Kidney capillary endothelial cell (primary cell): ENCODE data around the gene ADAM12.

Experiments used
- DNase-seq: peaks from one replicate; pipeline ENCODE4 v3.0.0-alpha.2; 2018; ENCODE audit warnings: low spot score

Gene ADAM12

DNA sequence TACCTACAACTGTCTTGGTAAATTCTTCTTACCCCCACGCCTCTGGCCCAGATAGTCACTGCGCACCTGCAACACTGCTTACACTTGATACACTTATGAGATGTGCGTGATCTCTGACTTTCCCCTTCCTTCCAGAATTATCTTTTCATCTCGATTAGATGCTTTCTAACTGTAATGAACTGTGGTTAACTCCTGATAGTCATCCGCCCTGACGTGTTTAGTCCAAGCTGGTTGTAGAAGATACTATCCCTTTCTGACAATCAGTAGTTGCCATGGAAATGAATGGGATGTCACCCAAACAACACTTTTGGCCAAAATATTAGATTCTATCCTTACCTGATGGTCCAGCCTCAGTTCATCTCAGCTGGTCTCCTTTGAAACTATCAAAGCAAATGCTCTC is 241.5 kb downstream of the ADAM12 start:
- no peak for DNase-seq

DNA sequence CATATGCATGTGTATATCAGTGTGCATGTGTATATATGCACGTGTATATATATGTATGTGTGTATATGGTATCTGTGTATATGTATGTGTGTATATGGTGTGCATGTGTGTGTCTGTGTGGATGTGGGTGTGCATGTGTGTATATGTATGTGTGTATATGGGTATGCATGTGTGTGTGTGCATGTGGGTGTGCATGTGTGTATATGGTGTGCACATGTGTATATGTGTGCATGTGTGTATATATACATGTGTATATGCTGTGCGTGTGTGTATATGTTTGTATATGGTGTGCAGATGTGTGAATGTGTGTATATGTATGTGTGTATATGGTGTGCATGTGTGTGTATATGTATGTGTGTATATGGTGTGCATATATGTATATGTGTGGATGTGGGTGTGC is 245.2 kb downstream of the ADAM12 start:
- no peak for DNase-seq

DNA sequence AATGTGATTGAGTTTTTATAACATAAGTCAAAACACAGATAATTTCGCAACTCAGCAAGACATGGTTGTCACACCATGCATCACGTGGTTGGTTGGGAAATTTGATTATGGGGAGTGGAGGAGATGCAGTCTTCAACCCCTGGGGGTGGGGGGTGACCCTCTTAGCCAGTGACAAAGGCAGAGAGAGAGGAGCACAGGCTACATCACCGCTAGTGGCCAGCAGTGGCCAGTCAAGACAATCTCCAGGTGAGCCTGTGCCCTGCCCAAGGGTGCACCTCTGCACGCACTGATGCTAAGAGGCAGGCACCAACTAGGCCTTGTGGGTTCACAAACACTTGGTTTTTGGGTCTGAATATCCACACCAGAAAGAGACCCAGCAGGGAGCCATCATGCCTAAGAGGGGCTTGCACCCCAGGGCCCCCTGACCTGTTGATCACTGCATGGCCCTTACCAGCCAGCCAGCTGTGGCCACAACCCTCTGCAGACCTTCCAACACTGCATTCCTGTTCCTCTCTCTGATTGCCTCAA is 247.5 kb downstream of the ADAM12 start:
- DNase-seq = no peak

DNA sequence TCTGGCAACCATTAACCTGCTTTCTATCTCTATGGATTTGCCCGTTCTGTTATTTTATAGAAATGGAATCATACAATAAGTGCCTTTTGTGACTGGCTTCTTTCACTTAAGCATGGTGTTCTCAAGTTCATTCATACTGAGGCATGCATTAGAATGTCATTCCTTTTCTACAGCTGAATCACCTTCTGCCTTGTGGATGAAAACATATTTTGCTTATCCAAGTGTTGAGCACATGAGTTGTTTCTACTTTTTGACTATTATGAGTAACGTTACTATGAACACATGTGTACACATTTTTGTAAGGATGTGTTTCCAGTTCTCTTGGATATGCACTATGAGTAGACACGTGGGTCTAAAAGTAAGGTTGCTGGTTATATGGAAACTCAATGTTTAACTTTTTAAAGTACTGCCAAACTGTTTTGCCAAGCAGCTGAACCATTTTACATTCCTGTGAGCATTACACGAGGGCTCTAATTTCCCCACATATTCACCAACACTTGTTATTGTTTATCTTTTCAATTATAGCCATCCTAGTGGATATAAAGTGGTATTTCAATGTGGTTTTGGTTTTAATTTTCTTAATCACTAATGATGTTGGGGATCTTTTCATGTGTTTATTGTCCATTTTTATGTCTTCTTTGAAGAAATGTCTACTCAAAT is 250.6 kb downstream of the ADAM12 start:
- no peak for DNase-seq

DNA sequence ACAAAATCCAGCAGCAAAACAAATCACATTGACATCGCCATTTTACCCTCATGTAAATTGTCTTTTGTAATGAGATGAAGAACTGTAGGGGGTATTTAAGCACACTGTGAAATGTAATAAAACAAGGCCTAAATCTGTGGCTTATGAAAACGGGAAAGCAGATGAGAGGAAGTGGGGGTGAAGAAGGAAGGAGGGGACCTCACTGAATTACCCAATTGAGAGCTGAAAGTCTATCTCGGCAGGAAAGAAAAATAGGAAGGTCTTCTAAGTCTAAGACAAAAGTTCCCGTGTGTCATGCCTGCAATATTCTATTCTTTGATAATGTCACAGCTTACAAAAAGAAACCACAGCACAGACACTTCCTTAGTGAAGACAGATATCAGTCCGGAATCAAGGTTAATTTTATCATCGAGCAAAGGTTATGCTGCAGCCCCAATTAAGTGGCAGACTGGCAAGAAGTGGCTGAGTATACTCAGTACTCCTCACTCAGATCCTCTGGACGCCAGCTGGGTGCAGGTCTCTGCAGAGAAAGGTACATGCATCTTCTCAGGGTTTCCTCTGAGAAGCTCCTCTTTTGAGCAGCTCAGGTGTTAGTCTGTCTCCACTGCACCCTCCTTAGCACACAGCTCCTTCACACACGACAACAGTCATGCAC is 252.2 kb downstream of the ADAM12 start:
- no peak for DNase-seq

DNA sequence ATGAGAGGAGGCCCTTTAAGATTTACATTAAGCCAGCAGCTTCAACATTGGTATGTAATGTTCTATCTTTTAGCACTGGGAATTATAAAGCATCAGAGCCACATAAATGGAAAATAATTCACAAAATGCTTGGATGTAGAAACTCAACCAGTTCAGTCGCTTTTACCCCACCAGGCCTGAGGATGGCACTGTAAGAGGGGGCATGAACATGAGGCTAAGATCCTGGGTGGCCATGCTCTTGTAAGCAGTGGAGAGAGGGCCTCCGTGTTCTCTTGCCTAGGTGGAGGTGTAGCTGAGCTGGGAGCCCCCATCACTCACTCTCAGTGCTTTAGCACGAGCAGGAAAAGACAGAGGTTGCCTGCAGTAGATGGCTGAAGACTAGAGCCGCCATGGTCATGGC is 253.1 kb downstream of the ADAM12 start:
- DNase-seq = no peak

DNA sequence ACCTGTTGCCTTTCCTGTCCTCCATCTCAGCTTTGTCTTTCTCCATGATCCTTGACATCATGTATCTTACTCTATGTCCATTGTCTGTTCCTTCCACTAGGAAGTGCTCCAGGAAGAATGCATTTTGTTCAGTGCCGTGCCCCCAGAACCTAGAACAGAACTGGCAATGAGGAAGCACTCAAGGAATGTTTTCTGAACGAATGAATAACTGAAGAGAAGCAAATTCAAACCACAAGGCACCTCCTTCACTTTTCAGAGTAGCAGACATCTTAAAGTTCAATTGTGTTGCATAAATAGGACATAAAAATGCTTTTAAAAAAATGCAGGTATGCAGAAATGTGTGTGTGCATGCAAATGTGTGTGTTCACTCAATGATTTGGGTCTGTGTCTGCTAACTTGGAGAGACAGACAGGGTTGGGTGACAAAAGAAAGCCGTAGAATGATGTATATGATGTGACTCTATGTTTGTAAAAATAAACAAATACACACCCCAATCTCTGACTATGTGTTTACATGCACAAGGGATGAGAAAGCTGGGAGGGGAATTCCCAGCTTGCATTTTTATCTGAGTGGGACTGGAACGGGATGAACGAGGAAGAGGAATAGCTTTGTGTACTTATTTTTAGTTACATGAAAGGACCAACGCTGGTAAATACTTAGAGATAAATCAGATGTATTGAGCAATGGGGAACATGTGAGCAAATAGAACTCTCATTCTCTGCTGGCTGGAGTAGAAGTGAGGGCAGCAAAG is 254.2 kb downstream of the ADAM12 start:
- no peak for DNase-seq

DNA sequence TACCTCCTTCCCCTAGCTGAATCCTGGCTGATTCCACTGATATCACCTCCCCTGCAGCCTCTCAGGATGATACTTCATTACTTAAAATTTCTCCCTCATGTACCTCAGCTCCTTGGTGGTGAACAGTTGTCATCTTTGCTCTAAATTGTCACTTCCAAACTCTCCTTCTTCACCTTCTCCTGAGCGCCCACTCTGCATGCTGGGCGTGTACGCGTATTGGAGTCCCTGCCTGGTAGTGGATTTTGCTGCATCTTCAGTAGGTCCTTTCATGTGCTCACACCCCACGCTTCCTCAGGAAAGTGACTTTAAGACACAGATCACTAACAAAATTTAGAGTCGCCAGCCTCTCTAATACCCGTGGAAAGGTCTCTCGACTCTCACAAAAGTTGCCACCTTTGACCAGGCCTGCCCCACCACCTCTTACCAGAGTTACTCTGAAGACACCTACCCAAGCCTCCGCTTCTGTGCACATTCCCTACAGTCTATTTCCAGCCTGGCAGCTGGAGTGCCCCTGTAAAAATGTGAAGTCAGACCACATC is 255.1 kb downstream of the ADAM12 start:
- no peak for DNase-seq

DNA sequence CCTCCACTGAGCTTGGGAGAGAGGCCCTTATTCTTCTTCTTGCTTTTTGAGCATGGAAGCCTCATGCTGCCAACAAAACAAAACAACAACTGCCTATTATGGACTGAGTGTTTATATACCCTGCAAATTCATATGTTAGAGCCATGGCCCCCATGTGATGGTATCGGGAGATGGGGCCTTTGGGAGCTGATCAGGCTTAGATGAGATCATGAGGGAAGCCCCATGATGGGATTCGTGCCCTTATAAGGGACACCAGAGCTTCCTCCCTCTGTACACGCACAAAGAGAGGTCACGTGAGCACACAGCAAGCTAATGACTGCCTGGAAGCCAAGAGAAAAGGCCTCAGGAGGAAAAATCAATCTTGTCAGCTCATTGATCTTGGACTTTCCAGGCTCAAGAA is 256.9 kb downstream of the ADAM12 start:
- DNase-seq = no peak

DNA sequence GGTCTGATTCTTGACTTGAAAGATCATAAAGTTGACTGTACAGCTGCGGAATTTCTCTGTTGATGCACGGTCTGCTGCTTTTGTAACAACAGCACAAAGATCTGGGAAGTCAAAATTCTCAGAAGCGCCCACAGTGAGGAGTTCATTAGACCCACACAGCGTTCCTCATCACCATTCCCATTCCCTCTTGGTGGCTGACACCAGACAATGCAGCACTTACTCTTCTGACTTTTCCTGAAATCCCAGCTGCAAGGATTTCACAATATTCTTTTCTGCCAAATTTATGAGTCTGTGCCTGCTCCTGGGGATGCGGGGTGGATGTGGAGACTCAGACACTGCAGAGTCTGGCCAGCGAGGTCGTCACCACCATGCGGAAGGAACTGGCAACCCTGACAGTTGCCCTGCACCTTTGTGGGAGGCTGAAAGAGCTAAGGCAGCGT is 258.0 kb downstream of the ADAM12 start:
- DNase-seq = no peak

DNA sequence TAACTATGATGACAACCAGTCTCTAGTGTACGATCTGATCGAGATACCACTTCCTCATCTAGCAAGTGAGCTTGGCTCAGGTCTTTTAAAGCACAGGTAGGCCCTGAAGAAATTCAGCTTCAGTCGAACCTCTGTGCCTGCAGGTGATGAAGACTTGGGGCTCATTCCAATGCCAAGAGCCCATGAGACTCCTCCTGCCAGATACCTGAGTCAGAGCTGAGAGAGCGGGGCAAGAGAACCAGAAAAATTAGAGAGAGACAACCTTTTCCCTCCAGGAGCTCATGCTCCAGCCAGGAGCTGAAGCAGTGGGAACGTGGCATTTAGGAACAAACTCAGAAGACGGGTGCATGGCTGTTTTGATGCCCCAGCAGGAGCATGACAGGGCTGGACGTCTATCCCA is 259.3 kb downstream of the ADAM12 start:
- no peak for DNase-seq

DNA sequence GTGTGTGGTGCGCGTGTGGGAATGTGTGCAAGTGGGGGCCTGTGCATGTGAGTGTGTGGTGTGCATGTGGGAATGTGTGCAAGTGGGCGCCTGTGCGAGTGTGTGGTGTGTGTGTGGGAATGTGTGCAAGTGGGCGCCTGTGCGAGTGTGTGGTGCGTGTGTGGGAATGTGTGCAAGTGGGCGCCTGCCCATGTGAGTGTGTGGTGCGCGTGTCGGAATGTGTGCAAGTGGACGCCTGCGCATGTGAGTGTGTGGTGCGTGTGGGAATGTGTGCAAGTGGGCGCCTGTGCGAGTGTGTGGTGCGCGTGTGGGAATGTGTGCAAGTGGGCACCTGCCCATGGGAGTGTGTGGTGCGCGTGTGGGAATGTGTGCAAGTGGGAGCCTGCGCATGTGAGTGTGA is 259.7 kb downstream of the ADAM12 start:
- no peak for DNase-seq

DNA sequence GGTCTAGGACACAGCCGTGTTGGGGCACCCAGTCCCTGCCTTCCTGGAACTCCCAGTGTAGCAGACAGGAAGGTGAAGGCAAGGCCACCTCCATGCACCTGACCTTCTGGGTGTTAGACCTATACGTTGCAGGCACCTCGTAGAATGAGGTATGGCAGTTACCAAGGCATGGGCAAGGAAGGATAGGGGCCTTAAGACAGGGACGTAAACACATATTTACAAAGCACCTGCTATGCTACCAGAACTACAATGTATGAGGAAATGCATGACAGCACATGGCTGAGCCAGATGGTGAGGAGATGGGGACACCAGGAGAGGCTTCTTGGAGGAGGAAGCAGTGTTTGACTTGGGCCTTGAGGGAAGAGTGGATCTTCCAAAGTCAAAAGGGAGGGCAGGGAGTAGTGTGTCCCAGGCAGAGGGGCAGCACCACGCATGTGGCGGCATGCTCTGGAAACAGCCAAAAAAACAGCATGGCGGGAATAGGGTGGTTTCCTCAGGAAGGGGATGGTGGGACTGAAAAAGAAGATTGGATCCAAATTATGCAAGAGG is 260.7 kb downstream of the ADAM12 start:
- DNase-seq = no peak

DNA sequence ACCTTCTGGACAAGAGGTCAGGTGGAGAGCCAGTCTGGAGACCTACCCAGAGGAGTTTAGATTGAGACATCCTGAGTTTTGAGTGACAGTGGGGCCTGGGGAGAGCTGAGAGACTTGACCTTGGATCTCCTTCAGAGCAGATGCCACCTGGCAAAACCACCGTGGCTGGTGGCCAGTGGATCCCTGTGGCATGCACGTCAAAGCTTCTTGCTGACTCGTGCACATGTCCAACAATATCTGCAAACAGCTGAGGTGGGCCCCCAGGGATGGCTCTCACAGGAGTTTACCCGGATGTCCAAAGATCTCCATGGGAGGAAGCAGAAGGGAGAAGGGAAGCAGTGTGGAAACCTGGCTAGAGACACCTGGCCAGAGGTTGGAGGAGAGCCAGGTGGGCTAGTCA is 261.4 kb downstream of the ADAM12 start:
- no peak for DNase-seq

DNA sequence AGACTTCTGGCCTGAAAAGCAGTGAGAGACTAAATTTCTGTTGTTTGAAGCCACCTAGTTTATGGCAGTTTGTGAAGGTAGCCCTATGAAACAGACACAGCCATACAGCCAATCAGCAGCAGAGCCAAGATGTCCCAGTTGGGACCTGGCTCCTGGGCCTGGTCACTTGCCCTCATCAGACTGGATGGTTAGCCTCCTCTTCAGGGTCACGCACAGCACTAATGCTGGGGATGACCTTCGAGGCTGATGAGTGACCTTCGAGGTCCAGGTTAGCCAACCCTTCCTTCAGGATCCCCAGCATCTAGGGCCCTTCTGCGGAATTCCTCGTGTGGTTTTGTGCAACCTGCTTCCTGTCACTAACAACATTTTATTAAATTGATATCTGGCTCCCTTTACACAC is 262.3 kb downstream of the ADAM12 start:
- no peak for DNase-seq

DNA sequence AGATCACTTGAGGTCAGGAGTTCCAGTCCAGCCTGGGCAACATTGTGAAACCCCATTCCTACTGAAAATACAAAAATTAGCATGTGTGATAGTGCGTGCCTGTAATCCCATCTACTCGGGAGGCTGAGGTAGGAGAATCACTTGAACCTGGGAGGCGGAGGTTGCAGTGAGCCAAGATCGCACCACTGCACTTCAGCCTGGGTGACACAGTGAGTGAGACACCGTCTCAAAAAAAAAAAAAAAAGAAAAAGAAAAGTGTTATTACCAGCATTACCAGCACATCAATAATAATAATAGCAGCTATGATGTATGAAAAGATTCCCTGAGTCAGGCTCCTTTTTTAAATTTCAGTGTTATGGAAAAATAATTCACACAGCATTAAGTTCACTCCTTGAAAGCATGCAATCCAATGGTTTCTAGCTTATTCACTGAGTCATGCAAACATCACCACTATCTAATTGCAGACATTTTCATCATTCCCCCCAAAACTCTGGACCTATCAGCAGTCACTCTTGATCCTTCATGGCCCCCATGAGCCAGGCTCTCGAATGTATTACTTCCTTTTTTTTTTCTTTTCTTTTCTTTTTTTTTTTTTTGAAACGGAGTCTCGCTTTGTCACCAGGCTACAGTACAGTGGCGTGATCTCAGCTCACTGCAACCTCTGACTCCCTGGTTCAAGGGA is 263.5 kb downstream of the ADAM12 start:
- DNase-seq = no peak

DNA sequence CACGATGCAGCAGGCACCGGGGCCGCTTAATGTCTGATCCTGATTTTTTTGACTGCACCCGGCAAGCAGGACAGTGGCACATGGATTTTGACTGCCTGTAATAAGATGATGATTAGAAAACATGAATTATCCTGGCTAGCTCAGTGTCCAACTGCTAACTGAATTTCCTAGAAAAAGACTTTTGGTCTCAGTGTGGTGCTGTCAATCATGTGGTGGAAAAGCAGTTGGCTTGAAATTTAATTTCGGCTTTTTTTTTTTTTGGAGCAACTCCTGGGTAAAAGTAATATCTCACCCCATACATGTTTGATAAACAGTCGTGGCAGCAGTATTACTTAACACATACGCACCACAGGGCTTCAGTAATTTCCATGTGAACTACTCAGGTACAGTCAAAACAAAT is 264.2 kb downstream of the ADAM12 start:
- no peak for DNase-seq

DNA sequence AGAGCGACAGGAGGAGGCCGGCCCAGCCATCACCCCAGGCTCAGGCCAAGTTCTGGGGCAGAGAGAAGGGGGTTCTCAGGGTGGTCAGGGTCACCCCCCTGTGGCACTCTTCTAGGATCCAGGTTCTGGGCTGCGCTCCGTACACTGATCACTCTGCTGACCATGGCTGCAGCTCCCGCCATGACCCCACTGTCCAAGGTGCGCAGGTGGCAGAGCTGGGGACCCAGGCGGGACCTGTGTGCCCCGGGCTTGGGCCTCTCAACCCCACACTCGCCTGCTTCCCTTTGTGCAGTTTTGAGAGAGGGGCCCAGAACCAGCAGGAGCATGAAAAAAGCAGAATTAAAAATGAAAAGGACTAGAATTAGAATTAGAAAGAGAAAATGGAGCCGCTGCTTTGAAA is 264.8 kb downstream of the ADAM12 start:
- DNase-seq = no peak

DNA sequence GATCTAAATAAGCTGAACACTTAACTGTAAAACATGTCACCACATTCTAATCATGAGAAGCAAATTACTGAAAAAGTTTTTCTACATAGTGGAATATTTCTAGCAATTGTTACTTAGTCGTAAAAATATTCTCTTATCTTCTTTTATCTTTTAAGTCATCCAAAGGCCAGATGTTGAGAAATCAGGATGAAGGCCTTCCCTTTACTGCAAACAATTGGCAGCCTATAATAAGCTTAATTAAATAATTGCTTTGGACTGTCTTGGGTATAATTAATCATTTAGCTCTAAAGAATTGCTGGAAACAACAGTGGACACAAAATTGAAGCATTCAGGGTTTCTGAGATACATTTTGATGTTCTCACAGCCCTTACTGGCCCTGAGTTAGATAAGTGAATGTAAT is 265.4 kb downstream of the ADAM12 start:
- DNase-seq = no peak

DNA sequence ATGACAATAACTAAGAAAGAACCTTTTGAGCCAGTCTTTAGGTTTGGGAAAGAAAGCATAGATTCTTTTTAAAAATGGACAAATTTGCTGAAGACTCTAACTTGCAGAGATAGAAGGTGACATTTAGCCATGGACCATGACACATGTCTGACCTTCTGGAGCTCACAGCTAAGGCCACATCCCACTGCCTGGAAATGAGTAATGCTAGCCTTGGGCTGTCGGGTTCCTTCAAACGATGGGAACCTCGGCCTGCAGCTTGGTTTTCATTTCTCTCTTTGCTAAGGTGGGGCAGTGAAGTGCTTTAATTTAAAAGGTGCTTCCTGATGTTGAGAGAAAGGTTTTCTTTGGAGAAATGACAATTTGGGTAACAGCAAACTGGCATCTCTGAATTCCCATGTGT is 268.7 kb downstream of the ADAM12 start:
- DNase-seq = peak; percentile 40

DNA sequence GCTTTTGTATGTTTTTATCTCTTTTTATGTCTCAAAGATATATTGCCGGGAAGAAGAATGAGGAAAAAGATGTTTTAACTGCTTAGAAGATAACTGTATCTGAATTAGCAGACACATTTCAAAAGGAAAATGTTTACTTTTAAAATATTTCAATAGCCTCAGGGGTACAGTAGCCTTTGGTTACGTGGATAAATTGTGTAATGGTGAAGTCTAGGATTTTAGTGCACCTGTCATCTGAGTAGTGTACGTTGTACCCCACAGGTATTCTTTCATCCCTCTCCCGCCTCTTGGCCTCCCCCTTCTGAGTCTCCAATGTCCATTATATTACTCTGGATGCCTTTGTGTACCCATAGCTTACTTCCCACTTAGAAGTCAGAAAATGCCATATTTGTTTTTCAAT is 269.8 kb downstream of the ADAM12 start:
- DNase-seq = no peak

DNA sequence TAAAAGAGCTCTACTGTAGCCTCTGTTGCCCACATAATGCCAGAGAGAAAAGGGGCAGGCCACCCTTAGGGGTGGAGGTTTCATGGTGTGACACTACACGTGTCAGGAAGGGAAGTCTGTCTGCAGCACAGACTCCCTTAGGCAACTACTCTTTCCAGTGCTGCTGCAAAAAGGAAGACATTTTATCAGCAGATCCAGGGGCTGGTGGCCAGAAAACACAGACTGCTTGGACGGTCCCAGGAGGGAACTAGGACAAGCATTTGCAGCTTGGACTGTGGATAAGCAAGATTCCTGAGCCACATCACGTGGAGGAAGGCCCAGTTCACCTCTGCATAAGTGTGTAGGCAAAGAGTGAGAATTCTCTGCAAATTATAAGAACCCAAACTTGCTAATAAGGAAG is 271.1 kb downstream of the ADAM12 start:
- DNase-seq = no peak
